B cell (primary cell): ENCODE measurements around the gene SUPT5H.

ENCODE experiments used
- EZH2 ChIP-seq: IDR thresholded peaks from 2 replicates; pipeline ENCODE4 v1.6.1; 2012; ENCODE audit warnings: borderline replicate concordance, low read depth, mild to moderate bottlenecking, moderate library complexity, low read length; ENCODE audit not compliant: insufficient read depth, poor library complexity, severe bottlenecking
- TF ChIP-seq, protein P1 (sequence below): fragments of 200-600 bp; IDR thresholded peaks from one replicate; pipeline ENCODE4 v1.8.0; 2022; ENCODE audit warnings: antibody characterized with exemption, mild to moderate bottlenecking

GRCh38 chr19:39498798-39499642 is 53.6 kb downstream of the SUPT5H start, which contains the start of gene DLL3:
- TF ChIP-seq, protein P1, sequence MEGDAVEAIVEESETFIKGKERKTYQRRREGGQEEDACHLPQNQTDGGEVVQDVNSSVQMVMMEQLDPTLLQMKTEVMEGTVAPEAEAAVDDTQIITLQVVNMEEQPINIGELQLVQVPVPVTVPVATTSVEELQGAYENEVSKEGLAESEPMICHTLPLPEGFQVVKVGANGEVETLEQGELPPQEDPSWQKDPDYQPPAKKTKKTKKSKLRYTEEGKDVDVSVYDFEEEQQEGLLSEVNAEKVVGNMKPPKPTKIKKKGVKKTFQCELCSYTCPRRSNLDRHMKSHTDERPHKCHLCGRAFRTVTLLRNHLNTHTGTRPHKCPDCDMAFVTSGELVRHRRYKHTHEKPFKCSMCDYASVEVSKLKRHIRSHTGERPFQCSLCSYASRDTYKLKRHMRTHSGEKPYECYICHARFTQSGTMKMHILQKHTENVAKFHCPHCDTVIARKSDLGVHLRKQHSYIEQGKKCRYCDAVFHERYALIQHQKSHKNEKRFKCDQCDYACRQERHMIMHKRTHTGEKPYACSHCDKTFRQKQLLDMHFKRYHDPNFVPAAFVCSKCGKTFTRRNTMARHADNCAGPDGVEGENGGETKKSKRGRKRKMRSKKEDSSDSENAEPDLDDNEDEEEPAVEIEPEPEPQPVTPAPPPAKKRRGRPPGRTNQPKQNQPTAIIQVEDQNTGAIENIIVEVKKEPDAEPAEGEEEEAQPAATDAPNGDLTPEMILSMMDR: no peak
- TF ChIP-seq EZH2: no peak
